OCI-LY1 (cell line): ENCODE measurements around the gene TBC1D5.

Experiments
- CTCF ChIP-seq: fragments of 200-600 bp; sonication (generic), shearing (Covaris generic); IDR thresholded peaks from 2 replicates; pipeline ENCODE4 v1.5.1; 2017; ENCODE audit warnings: mild to moderate bottlenecking, antibody characterized with exemption, low read length, moderate library complexity, mixed read lengths
- EZH2 ChIP-seq: fragments of 200-600 bp; sonication (generic), shearing (Covaris generic); IDR thresholded peaks from 2 replicates; pipeline ENCODE4 v1.8.0; 2017; ENCODE audit warnings: borderline replicate concordance, mixed run types, mild to moderate bottlenecking, antibody characterized with exemption, low read length, moderate library complexity, mixed read lengths

- TF ChIP-seq CTCF (no peak), EZH2 (no peak)
These were observed 156.8 kb downstream of the TBC1D5 start for GRCh38 chr3:17585394-17586325.
